Measurements from ENCODE around the gene LYPD6B.

The LYPD6B gene

GRCh38 chr2:149132901-149133300 lies 94.4 kb downstream of the LYPD6B start:
- no peak for DNase-seq

GRCh38 chr2:149134335-149134923 lies 95.9 kb downstream of the LYPD6B start:
- no peak for DNase-seq

- DNase-seq: no peak
Measured at GRCh38 chr2:149136111-149136510, 97.6 kb downstream of the LYPD6B start.

DNA sequence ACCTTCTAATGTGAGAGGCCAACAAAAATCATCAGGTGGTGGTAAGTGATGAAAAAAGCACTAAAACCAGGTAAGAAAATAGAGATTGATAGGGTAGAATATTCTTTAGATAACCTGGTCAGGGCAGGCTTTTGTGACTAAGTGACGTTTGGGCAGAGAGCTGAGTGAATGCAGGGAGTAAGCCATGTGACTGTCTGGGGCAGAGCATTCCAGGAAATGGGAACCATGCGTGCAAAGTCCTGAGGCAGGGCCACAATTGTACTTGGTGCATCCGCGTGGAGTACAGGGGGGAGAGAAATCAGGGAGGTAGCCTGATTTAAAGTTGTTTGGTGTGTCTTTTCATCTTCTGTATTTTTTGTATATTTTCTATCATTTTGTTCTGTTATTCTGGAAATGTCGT lies 102.5 kb downstream of the LYPD6B start:
- no peak for DNase-seq

DNA sequence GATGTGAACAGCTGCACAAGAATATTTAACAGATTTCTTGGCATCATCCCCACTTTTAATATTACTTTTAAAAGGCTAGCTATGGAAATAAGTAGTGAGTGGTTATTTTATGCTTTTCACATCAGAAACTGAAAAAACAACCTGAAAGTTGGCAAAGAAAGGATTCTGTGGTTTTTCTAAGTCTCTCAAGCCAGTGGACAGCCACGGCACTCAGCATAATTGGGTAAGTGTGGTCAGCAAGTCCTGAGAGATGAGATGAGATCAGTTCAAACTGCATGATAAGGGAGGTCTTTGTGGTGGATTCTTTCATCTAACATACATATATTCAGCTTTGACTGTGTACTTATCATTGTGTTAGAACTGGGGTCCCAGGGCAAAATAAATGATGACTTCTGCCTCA lies 105.2 kb downstream of the LYPD6B start:
- DNase-seq: no peak

DNA sequence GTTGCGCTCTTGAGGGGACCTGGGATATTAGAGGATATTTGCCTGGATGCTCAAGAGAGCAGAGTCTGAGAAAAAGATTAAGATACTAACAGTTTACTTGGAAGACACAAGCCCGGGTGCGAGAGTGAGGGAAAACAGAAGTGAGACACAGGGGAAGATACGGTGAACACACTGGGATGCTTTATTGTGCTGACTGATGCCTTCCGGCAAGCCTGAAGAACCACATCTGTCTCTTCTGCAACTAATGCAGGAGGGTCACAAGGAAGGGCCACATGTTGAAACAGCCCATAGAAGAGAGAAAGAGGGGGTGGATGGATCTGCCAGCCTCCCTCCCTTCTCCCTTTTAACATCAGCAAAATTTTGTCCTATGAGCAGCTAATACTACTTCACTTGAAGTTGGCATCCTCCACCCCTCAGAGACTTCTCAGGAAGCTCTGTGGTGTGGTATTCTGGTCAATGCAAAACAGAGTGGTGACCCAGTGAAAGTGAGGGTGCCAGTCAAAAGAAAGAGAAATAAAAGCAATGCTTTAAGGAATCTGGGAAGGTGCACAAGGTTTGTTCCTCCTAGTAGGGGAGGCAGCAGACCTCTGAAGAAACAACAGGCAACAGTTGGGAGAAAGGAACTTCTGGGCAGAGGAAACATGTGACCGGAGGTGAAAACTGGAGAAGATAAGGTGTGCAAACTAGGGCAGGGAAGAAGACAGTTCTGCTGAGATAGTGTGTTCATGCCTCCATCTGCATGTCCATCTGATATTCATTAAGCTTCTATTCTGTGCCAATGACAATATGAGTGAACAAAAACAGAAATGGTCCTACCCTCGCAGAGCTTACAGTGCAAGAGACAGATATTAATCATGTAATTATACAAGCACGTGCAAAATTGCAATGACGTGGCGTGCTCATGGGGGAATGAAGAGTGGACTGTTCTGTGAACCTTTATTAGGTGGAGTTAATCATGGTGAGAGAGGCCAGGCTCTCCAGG lies 107.1 kb downstream of the LYPD6B start:
- no peak for DNase-seq

GRCh38 chr2:149146876-149147275 lies 108.4 kb downstream of the LYPD6B start:
- no peak for DNase-seq

GRCh38 chr2:149148194-149149006 lies 109.9 kb downstream of the LYPD6B start:
- DNase-seq: no peak

DNA sequence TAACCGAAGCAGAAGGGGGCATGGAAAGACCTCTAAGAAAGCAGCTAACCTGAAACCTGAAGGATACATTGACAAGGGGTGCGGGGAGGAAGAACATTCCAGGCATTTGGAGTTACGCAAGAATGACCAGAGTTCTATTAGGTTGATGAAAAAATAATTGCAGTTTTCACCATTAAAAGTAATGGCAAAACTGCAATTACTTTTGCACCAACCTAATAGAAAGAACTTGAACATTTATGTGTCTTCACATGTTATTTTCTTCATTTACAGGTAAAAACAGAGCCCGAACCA lies 110.5 kb downstream of the LYPD6B start:
- no peak for DNase-seq

- no peak for DNase-seq
Measured at GRCh38 chr2:149152469-149152953, 114.0 kb downstream of the LYPD6B start.

DNA sequence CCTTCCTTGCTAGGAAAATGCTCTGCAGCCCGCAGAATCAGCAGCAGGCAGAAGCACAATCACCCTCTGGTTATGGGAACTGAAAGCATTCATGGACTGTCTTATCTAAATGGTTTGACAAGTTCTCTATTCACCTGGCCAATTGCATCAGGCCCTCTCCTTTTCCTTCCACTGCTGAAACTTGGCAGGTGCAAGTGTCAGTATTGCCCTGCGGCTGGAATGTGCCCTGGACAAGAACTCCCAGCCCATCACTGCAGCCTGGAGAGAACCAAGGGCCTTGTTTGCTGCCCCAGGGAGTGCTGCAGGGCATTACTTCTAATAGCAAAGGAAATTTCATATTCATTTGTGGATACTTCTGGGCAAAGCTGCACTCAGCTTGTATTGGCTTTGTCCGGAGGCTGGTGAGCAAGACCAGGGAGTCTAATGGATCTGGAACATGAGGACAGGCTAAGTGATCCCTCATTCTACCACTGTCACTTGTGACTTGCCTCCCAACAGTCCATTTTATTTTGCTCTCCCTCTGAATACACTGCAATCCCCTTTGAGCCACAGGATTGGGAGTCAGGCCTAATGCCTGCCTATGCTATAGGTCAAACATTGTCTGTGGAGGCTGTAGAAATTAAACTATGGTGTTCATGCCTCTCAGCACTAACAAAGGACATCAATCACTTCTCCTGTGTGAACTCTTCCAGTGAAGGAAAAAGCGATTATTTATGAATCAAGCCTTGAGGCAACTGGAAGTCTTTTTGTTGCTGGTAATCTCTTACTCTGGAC lies 116.9 kb downstream of the LYPD6B start:
- no peak for DNase-seq

DNA sequence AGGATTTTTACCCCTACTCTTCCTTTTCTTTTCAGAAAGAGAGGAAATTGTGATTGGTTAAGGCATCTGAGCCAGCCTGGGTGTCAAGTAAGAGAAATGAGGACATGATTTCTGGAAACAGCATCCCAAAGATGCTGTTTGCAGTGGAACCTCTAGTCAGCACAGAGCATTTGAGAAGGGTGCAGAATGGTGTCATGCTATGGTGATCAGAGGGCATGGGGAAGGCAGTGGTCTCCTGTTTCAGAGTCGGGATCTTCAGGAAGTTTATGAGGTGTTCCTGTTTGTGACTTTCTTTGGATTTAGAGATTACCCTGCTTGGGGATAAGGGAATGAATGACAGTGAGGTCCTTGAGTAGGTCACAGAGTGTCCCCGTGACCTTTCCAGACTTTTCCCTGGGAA lies 117.5 kb downstream of the LYPD6B start:
- DNase-seq: no peak

GRCh38 chr2:149156971-149157740 lies 118.7 kb downstream of the LYPD6B start:
- no peak for DNase-seq

DNA sequence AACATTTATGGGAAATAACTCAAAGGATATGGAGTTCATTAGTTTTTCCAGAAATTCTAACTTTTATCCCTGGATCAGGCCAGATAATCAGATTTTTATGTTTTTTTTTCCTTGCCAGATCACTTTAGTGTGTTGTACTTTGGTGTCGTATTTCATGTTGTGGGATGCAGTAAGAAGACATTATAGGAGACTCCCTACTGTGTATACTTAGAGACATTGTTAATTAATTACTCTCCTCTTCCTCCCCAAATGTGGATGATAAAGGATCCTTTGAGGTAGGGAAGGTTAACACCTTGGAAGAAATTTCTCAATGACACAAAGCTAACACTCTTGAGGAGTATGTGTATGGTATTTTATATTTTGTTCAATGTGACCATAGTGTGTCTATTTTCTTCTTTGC lies 120.5 kb downstream of the LYPD6B start:
- DNase-seq: no peak

- no peak for DNase-seq
Measured at GRCh38 chr2:149160195-149160594, 121.7 kb downstream of the LYPD6B start.

DNA sequence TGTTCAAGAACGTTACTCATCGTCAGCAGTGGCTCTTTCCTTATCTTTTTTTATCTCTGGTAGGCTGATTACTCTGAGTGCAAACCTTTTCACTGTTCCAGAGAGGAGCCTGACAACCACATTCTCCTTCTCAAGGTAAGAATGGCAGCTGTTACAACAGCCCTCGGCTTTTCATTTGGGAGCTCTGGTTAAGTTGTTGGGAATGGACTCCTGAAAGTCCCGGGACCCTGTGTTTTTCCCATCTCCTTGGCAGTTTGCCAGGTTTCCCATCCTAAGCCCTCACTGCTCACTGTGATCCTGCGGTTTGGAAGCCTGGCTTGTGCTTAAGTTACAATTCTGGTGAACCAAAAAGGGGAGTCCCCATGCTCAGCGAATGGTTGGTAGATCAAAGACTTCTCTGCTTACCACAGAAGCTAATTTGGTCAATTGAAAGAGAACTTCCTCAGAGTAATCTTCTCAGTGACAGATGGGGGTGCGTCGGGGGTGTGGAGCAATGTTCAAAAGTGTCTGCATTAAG lies 122.3 kb downstream of the LYPD6B start:
- DNase-seq: no peak

DNA sequence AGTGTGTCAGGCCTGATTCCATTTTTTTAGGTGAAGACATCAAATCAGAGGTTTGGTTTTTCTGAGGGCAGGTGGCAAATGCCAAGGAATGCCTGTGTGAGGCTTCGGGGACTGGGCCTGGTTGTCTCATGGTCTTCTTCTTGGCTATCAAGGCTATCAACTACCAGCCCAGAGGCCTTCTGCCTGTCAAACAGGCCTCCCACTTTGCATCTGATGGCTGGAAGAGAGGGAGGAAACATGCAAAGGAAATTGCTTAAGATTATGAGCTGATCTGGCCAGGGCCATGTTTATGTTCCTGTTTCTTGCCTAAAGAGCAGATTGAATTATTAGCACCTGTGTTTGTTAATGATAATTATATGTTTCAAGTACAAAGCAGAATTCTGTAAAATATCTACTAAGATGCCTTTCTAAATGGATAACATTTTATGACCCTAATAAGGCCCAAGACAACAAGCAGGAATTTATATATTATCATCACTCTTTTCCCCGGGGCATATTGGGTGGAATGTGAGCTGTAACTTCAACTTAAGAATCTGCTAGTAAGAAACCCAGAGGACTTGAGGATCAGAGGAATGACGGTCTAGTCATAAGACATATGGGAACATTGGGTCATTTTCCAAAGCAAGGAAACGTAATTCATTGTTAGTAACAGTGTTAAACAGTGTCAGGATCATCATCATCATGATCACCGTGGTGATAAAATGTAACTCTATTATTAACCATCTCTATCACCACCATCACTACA lies 123.2 kb downstream of the LYPD6B start:
- DNase-seq: no peak

DNA sequence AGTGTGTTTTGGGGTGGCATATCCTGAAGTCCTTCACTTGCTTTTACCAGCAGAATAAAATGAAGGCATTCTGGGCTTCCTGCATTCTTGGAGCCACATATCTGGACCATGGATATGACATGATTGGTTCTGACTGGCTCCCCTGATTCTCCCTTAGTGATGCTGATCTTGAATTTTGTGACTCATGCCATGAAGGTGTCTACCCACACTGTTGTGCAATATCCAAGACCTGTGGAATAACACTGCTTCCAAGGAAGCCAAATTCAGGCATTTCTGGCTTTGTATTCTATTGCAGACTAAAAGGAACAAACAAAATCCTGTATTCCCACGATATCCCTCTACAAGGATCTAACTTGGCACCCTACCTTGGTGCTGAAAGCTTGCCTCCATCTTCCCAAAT lies 125.8 kb downstream of the LYPD6B start:
- DNase-seq: no peak

GRCh38 chr2:149164827-149165226 lies 126.3 kb downstream of the LYPD6B start:
- no peak for DNase-seq

- no peak for DNase-seq
Measured at GRCh38 chr2:149167001-149167780, 128.7 kb downstream of the LYPD6B start.
